ENCODE results near the gene ASCC1.
"Not testable (repeated sequence)": the region's sequence is repeated elsewhere in the genome, so short reads cannot be mapped to it uniquely, and the experiment has no call there.

The ASCC1 gene

DNA sequence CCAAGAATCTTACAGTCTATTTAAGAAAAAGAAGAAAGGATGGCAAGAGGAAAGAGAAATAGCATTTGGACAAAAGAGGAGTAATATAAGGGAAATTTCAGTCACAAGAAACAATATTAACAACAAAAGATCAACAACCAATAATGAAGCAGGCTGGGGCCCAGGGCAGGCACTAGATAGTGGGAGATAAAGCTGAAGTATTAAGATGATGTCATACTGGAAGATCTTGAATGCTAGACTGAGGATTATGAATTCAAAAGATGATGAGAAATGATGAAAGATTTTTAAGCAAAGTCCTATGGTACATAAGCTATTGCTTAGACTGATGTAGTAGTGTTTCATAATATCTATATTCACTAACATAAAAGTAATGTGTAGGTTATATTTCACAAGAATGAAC lies 75.9 kb downstream of the ASCC1 start:
- H3K4me1 Mint-ChIP-seq = peaks cover 21% of the 10 kb centered on the region
- H3K27me3 Mint-ChIP-seq = no peaks in the 10 kb centered on the region
- no peak overlapping the region for H3K4me3 Mint-ChIP-seq
- no peaks in the 10 kb centered on the region for H3K9me3 Mint-ChIP-seq
- H3K36me3 Mint-ChIP-seq = peaks cover 8% of the 10 kb centered on the region
- H3K27ac Mint-ChIP-seq = no peak overlapping the region

DNA sequence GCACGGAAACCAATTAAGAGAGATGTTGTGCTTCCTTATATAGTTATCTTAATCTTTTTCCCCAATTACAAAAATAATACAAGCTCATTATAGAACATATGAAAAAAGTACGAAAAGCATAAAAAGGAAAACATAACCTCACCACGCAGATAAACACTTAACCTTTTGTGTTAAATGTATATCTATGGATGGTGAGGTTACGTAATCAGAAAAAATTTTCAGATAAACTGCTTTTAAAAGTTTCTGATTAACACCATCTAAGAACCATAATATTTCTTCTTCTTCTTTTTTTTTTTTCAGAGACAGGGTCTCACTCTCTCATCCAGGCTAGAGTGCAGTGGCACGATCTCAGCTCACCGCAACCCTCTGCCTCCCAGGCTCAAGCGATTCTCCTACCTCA lies 78.5 kb downstream of the ASCC1 start:
- no peaks in the 10 kb centered on the region for H3K27me3 Mint-ChIP-seq

GRCh38 chr10:72136225-72136624 lies 79.9 kb downstream of the ASCC1 start:
- not testable (repeated sequence) for H3K36me3 Mint-ChIP-seq, H3K27me3 Mint-ChIP-seq, H3K4me3 Mint-ChIP-seq, H3K9me3 Mint-ChIP-seq, H3K27ac Mint-ChIP-seq
- H3K4me1 Mint-ChIP-seq = peaks cover 39% of the 10 kb centered on the region

More for the DNA sequence above, 78.5 kb downstream of the ASCC1 start:
- Mint-ChIP-seq H3K4me3 (no peak overlapping the region), H3K4me1 (peaks cover 39% of the 10 kb centered on the region), H3K9me3 (no peaks in the 10 kb centered on the region), H3K36me3 (peaks cover 8% of the 10 kb centered on the region), H3K27ac (no peak overlapping the region)

DNA sequence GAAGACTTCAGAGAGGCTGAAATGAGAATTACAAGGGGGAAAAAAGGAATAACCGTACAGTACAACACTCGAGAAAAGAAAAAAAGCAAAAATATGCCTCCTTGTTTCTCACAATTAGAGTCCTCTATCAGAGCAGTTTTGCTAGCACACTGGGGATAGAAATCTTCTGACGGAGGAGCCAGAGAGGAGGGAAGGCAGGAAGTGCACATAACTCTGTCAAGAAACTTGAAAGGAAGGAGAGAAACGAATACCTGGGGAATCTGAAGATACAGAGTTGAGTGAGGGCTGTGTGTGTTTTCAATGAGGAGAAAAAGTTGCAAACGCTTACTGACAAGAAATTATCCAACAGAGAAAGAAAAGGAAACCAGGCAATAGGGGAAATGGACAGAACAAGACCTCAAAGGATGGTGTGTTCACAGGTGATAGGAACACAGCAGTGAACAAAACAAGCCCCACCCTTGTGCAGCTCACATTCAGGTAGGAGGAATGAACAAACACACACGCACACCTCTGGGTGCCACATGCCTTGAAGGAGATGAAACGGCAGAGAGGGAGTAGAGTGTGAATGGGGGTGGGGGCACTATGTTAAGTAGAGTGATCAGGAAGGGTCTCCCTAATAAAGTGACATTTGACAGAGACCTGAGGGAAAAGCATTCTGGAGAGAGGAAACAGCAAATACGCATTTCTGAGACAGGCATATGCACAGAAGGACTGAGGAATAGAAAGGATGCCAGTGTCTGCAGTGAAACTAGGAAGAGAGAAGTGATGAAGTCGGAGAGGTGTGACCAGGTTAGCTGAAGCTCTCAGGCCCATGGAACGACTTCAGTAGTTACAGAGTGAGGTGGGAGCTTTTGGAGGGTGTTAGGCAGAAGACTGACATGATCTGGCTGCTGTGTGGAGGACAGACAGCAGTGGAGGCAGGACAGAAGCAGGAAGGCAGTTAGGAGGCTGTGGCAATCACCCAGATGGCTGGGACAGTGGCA lies 81.0 kb downstream of the ASCC1 start:
- Mint-ChIP-seq H3K9me3 (no peaks in the 10 kb centered on the region), H3K4me3 (peak overlapping the region; percentile 45), H3K36me3 (peaks cover 8% of the 10 kb centered on the region), H3K4me1 (peaks cover 33% of the 10 kb centered on the region), H3K27ac (peak overlapping the region; percentile 79), H3K27me3 (no peaks in the 10 kb centered on the region)

GRCh38 chr10:72133517-72133916 lies 82.6 kb downstream of the ASCC1 start:
- peaks cover 30% of the 10 kb centered on the region for H3K4me1 Mint-ChIP-seq
- no peak overlapping the region for H3K27ac Mint-ChIP-seq
- H3K4me3 Mint-ChIP-seq = no peak overlapping the region
- H3K27me3 Mint-ChIP-seq = no peaks in the 10 kb centered on the region
- H3K9me3 Mint-ChIP-seq = no peaks in the 10 kb centered on the region
- peaks cover 8% of the 10 kb centered on the region for H3K36me3 Mint-ChIP-seq

GRCh38 chr10:72132854-72133253 lies 83.2 kb downstream of the ASCC1 start:
- H3K36me3 Mint-ChIP-seq = peaks cover 8% of the 10 kb centered on the region

DNA sequence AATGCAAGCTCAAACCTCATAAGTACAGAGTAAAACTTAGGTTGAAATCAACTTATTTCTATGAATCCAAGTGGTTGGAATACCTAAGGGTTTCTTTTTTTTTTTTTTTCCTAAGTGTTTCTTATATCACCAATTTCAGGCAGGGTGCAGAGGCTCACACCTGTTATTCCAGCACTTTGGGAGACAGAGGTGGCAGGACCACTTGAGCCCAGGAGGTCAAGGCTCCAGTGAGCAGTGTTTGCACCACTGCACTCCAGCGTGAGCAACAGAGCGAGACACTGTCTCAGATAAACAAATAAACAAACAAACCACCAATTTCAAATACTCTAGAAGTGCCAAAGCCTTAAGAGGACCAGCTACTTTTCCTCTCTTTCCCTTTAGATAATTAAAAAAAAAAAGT lies 88.5 kb downstream of the ASCC1 start:
- Mint-ChIP-seq H3K27ac (no peak overlapping the region), H3K36me3 (no peaks in the 10 kb centered on the region), H3K4me1 (peaks cover 34% of the 10 kb centered on the region), H3K4me3 (no peak overlapping the region), H3K27me3 (no peaks in the 10 kb centered on the region), H3K9me3 (no peaks in the 10 kb centered on the region)

More at GRCh38 chr10:72132854-72133253, 83.2 kb downstream of the ASCC1 start:
- no peaks in the 10 kb centered on the region for H3K27me3 Mint-ChIP-seq
- H3K4me3 Mint-ChIP-seq = no peak overlapping the region
- no peaks in the 10 kb centered on the region for H3K9me3 Mint-ChIP-seq
- peaks cover 27% of the 10 kb centered on the region for H3K4me1 Mint-ChIP-seq
- peak overlapping the region; percentile 19 for H3K27ac Mint-ChIP-seq

GRCh38 chr10:72126872-72127232 lies 89.2 kb downstream of the ASCC1 start:
- Mint-ChIP-seq H3K27me3 (no peaks in the 10 kb centered on the region), H3K4me1 (peaks cover 41% of the 10 kb centered on the region), H3K27ac (peak overlapping the region; percentile 35), H3K36me3 (no peaks in the 10 kb centered on the region), H3K4me3 (no peak overlapping the region), H3K9me3 (no peaks in the 10 kb centered on the region)

DNA sequence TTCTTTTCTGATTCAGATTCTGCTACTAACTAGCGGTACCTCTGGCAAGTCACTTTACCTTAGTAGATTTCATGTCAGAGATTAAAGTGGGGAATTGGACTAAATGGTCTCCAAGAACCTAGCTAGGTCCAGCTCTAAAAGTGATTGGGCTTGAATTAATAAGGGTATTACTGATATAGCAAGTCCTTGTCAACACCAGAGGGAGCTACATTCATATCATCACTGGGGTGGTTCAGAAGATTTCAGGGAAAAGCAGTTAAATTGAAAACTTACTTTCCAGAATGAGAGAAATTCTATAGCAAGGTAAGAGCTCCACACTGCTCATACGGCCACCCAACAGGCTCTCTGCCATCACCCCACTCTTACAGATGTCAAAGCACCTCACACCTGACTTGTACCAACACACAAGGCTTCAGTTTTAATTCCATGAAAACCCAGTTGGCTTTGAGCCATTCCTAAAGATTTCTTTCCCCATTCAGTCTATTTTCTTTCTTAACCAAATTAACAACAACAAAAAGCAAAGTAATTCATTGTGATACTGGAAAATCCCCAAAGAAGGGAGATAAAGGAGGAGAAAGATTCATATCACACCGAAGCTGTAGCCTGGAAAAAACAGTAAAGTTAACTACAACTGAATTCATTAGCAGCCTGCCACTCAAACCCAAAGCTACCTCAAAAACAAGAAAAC lies 89.7 kb downstream of the ASCC1 start:
- H3K36me3 Mint-ChIP-seq = no peaks in the 10 kb centered on the region
- peaks cover 47% of the 10 kb centered on the region for H3K4me1 Mint-ChIP-seq
- H3K9me3 Mint-ChIP-seq = no peaks in the 10 kb centered on the region
- H3K27ac Mint-ChIP-seq = peak overlapping the region; percentile 35
- no peaks in the 10 kb centered on the region for H3K27me3 Mint-ChIP-seq
- H3K4me3 Mint-ChIP-seq = no peak overlapping the region

DNA sequence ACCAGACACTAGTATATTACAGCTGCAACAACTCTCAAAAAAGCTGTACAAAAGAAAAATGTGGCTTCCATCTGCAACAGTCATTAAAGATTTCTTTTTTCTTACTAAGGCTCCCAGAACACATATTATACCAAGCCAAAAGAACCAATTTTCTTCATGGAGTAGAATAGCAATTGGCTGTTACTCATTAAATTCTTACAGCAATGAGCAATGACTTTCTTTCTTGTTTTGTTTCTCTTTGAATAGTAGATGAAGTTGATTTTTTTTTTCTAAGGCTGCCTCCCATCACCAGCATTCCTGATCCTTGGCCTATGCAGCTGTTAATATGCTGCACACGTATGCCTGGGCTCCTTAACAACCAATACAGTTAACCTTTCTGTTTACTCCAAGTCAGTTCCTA lies 91.1 kb downstream of the ASCC1 start:
- Mint-ChIP-seq H3K36me3 (peaks cover 4% of the 10 kb centered on the region), H3K4me3 (no peak overlapping the region), H3K27me3 (no peaks in the 10 kb centered on the region), H3K4me1 (peaks cover 54% of the 10 kb centered on the region), H3K9me3 (no peaks in the 10 kb centered on the region), H3K27ac (peak overlapping the region; percentile 76)

DNA sequence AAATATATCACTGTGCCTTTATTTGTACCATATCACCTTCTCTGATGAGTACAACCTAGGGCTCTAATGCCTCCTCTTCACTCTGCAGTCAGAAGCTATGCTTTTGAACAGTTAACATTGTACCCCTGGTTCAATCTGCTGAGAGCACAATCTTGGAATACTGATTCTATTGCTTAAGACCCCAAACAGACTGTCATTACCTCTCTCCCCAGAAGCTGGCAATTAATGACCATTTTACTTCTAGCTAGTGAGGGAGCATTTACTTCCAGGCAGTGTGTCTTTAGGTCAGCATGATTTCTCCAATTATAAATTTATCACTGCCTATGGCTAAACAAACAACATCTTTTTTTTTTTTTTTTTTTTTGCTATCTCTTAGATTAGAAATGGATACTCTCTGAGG lies 91.7 kb downstream of the ASCC1 start:
- peak overlapping the region; percentile 53 for H3K27ac Mint-ChIP-seq
- H3K36me3 Mint-ChIP-seq = peaks cover 4% of the 10 kb centered on the region
- H3K9me3 Mint-ChIP-seq = no peaks in the 10 kb centered on the region
- no peak overlapping the region for H3K4me3 Mint-ChIP-seq
- no peaks in the 10 kb centered on the region for H3K27me3 Mint-ChIP-seq
- H3K4me1 Mint-ChIP-seq = peaks cover 58% of the 10 kb centered on the region

- Mint-ChIP-seq H3K27me3 (no peaks in the 10 kb centered on the region), H3K4me3 (no peak overlapping the region), H3K27ac (no peak overlapping the region), H3K4me1 (peaks cover 59% of the 10 kb centered on the region), H3K36me3 (peaks cover 4% of the 10 kb centered on the region), H3K9me3 (no peaks in the 10 kb centered on the region)
These were observed 92.5 kb downstream of the ASCC1 start for GRCh38 chr10:72123616-72124015.

- H3K9me3 Mint-ChIP-seq = no peaks in the 10 kb centered on the region
- H3K27me3 Mint-ChIP-seq = no peaks in the 10 kb centered on the region
- peaks cover 65% of the 10 kb centered on the region for H3K4me1 Mint-ChIP-seq
- H3K27ac Mint-ChIP-seq = peak overlapping the region; percentile 53
- peaks cover 7% of the 10 kb centered on the region for H3K36me3 Mint-ChIP-seq
- H3K4me3 Mint-ChIP-seq = peak overlapping the region; percentile 4
These were observed 93.9 kb downstream of the ASCC1 start for GRCh38 chr10:72122221-72122620.

- Mint-ChIP-seq H3K4me3 (peak overlapping the region; percentile 28), H3K4me1 (peaks cover 62% of the 10 kb centered on the region), H3K36me3 (peaks cover 9% of the 10 kb centered on the region)
These were observed 94.7 kb downstream of the ASCC1 start for GRCh38 chr10:72121389-72121788.

GRCh38 chr10:72116372-72116771 lies 99.7 kb downstream of the ASCC1 start:
- Mint-ChIP-seq H3K9me3 (no peaks in the 10 kb centered on the region), H3K27me3 (no peaks in the 10 kb centered on the region), H3K4me3 (no peak overlapping the region), H3K4me1 (peaks cover 48% of the 10 kb centered on the region), H3K27ac (no peak overlapping the region), H3K36me3 (peaks cover 20% of the 10 kb centered on the region)

More at GRCh38 chr10:72121389-72121788, 94.7 kb downstream of the ASCC1 start:
- Mint-ChIP-seq H3K27ac (peak overlapping the region; percentile 53), H3K27me3 (no peaks in the 10 kb centered on the region), H3K9me3 (no peaks in the 10 kb centered on the region)
